Type B pancreatic cell (in vitro differentiated cells): ENCODE data around the gene PCARE. TPM values are rescaled to one million over a fixed set of nuclear protein-coding genes. Genes with fewer than 3 reads are reported as not detected.

ENCODE experiments used
- DNase-seq: peaks from one replicate; pipeline ENCODE4 v3.0.0; 2021; ENCODE audit warnings: mixed read lengths; ENCODE audit not compliant: unreplicated experiment; ENCODE audit errors: extremely low spot score
- H3K27ac Mint-ChIP-seq: 2 replicates; pipeline ENCODE4 v1.8.0; 2021; ENCODE audit warnings: mild to moderate bottlenecking, mixed read lengths
- H3K27me3 Mint-ChIP-seq: 2 replicates; pipeline ENCODE4 v1.8.0; 2021; ENCODE audit warnings: mixed read lengths
- H3K36me3 Mint-ChIP-seq: 2 replicates; pipeline ENCODE4 v1.8.0; 2021; ENCODE audit warnings: mixed read lengths
- H3K4me1 Mint-ChIP-seq: one replicate; pipeline ENCODE4 v1.8.0; 2021; ENCODE audit warnings: mixed read lengths; ENCODE audit not compliant: unreplicated experiment
- H3K4me3 Mint-ChIP-seq: 2 replicates; pipeline ENCODE4 v1.8.0; 2021; ENCODE audit warnings: mild to moderate bottlenecking, mixed read lengths
- H3K9me3 Mint-ChIP-seq: 2 replicates; pipeline ENCODE4 v1.8.0; 2021; ENCODE audit warnings: mixed read lengths
- CTCF ChIP-seq: fragments of 200-600 bp; sonication (generic); conservative IDR thresholded peaks from 2 replicates; pipeline ENCODE4 v1.5.0; 2021; ENCODE audit warnings: antibody characterized with exemption, mild to moderate bottlenecking
- total RNA-seq: library from RNA; stranded (reverse); gene quantifications from 2 replicates; pipeline ENCODE4 v1.2.1, GENCODE V29; 2021; ENCODE audit warnings: low replicate concordance

The PCARE gene
- total RNA-seq, 1 donor from 2014 or later, result not detected

DNA sequence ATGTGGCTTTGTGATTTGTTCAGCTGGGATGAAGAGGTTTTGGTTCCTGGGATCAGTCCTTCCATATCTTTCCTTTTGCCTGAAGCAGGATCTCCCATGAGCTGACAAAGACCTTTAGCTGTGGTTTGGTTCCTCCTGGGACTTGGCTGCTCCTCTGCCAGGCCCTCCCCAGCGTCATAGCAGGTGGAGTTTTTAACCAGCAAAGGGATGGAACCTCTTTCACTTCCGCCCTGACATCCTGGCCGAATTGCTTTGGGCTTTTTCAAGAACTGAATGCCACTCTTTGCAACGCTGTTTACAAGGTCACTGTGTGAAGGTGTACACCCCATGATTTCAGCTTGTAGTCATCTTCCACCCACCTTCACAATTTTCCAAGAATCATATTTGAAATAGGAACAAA is 390 bp downstream of the PCARE start:
- Mint-ChIP-seq H3K4me1 (peaks cover 14% of the 10 kb centered on the region), H3K9me3 (peaks cover 4% of the 10 kb centered on the region), H3K27ac (no peak overlapping the region), H3K4me3 (no peak overlapping the region), H3K27me3 (peaks cover 9% of the 10 kb centered on the region), H3K36me3 (no peaks in the 10 kb centered on the region)
- DNase-seq, result no peak
- TF ChIP-seq CTCF, result no peak

GRCh38 chr2:29072971-29073725 is 1.2 kb downstream of the PCARE start:
- Mint-ChIP-seq H3K36me3 (no peaks in the 10 kb centered on the region), H3K27ac (no peak overlapping the region), H3K9me3 (peaks cover 4% of the 10 kb centered on the region), H3K27me3 (peaks cover 9% of the 10 kb centered on the region), H3K4me1 (peaks cover 19% of the 10 kb centered on the region), H3K4me3 (no peak overlapping the region)
- no peak for TF ChIP-seq CTCF
- DNase-seq, result no peak

DNA sequence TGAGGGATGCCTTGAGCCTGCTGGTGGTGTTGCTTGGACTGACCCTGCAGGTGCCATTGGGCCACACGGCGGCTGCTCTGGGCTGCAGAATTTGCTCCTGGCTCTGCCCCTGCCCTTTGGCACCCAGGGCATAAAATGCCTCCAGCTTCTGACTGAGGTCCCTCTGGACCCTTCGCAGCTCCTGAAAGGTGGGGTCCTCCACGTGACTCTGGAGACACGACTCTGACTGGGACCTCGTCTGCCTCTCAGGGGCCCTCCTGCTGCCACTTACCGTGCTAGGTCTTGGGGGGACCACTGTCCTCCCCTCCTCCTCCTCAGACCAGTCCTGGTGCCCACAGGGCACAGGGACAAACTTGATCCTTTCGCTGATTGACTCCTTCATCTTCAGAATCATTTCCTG is 2.1 kb downstream of the PCARE start:
- H3K9me3 Mint-ChIP-seq, result no peaks in the 10 kb centered on the region
- peaks cover 23% of the 10 kb centered on the region for H3K4me1 Mint-ChIP-seq
- H3K4me3 Mint-ChIP-seq, result no peak overlapping the region
- DNase-seq, result no peak
- no peak for TF ChIP-seq CTCF
- no peak overlapping the region for H3K27ac Mint-ChIP-seq
- H3K36me3 Mint-ChIP-seq, result no peaks in the 10 kb centered on the region
- peaks cover 9% of the 10 kb centered on the region for H3K27me3 Mint-ChIP-seq

- peaks cover 19% of the 10 kb centered on the region for H3K4me1 Mint-ChIP-seq
- H3K27ac Mint-ChIP-seq, result no peak overlapping the region
- H3K4me3 Mint-ChIP-seq, result no peak overlapping the region
- H3K36me3 Mint-ChIP-seq, result no peaks in the 10 kb centered on the region
- no peak for TF ChIP-seq CTCF
- H3K9me3 Mint-ChIP-seq, result no peaks in the 10 kb centered on the region
- no peak for DNase-seq
- H3K27me3 Mint-ChIP-seq, result peaks cover 6% of the 10 kb centered on the region
Measured at GRCh38 chr2:29071032-29071975, 3.0 kb downstream of the PCARE start.

GRCh38 chr2:29070526-29070925 is 3.8 kb downstream of the PCARE start:
- no peak overlapping the region for H3K27ac Mint-ChIP-seq
- H3K27me3 Mint-ChIP-seq, result peaks cover 2% of the 10 kb centered on the region

More at GRCh38 chr2:29070526-29070925, 3.8 kb downstream of the PCARE start:
- DNase-seq, result no peak
- TF ChIP-seq CTCF, result no peak
- no peaks in the 10 kb centered on the region for H3K9me3 Mint-ChIP-seq
- H3K4me3 Mint-ChIP-seq, result no peak overlapping the region
- H3K4me1 Mint-ChIP-seq, result peaks cover 15% of the 10 kb centered on the region
- H3K36me3 Mint-ChIP-seq, result no peaks in the 10 kb centered on the region
